ENCODE results near the gene INPP5D.

- TF ChIP-seq CTCF (IDR thresholded peaks at IDR 0.05) (no peak), POLR2A (IDR thresholded peaks at IDR 0.05) (no peak)
Observed at GRCh38 chr2:233195027-233195426, 134.9 kb downstream of the INPP5D start.
